ENCODE results near the gene SFMBT1.

The SFMBT1 gene

GRCh38 chr3:52904552-52904951 lies 141.3 kb downstream of the SFMBT1 start:
- no peaks in the 10 kb centered on the region for H3K27me3 ChIP-seq (ENCODE audit: control insufficient read depth, insufficient read depth, low read length)
- H3K4me1 ChIP-seq = no peaks in the 10 kb centered on the region
- no peaks in the 10 kb centered on the region for H3K36me3 ChIP-seq (ENCODE audit: control insufficient read depth, insufficient read depth, low read length)
- H2AFZ ChIP-seq = no peak overlapping the region
- no peak overlapping the region for H3K4me3 ChIP-seq (ENCODE audit: low read depth, low read length)
- no peak for TF ChIP-seq CTCF (IDR thresholded peaks at IDR 0.05)
- H3K4me2 ChIP-seq (ENCODE audit: low read length) = no peak overlapping the region
- no peak overlapping the region for H3K27ac ChIP-seq
- H3K79me2 ChIP-seq = no peaks in the 10 kb centered on the region
- no peak overlapping the region for H3K9ac ChIP-seq
- H3K9me3 ChIP-seq (ENCODE audit: control insufficient read depth, low read length) = no peaks in the 10 kb centered on the region

GRCh38 chr3:52904000-52904399 lies 141.9 kb downstream of the SFMBT1 start:
- Histone ChIP-seq H3K9ac (no peak overlapping the region), H3K36me3 (ENCODE audit: control insufficient read depth, insufficient read depth, low read length) (no peaks in the 10 kb centered on the region), H3K9me3 (ENCODE audit: control insufficient read depth, low read length) (no peaks in the 10 kb centered on the region), H3K79me2 (no peaks in the 10 kb centered on the region), H3K27ac (no peak overlapping the region), H3K4me2 (ENCODE audit: low read length) (no peak overlapping the region), H3K27me3 (ENCODE audit: control insufficient read depth, insufficient read depth, low read length) (no peaks in the 10 kb centered on the region), H3K4me3 (ENCODE audit: low read depth, low read length) (no peak overlapping the region), H3K4me1 (no peaks in the 10 kb centered on the region), H2AFZ (no peak overlapping the region)
- TF ChIP-seq CTCF (IDR thresholded peaks at IDR 0.05) = no peak

GRCh38 chr3:52897130-52898122 lies 148.4 kb downstream of the SFMBT1 start, which contains the start of gene STIMATE:
Gene STIMATE, minus strand, starts transcription at chr3:52897548. Its CDS starts 98 bp downstream, at chr3:52897450.
- TF ChIP-seq CTCF (IDR thresholded peaks at IDR 0.05) = no peak
- H3K4me2 ChIP-seq (ENCODE audit: low read length) = peak within 1 kb of the TSS; percentile 79
- H2AFZ ChIP-seq = peak within 1 kb of the TSS; percentile 87
- H3K9ac ChIP-seq = peak within 1 kb of the TSS; percentile 23
- no peaks in the 10 kb centered on the region for H3K9me3 ChIP-seq (ENCODE audit: control insufficient read depth, low read length)
- no peaks in the 10 kb centered on the region for H3K27me3 ChIP-seq (ENCODE audit: control insufficient read depth, insufficient read depth, low read length)
- H3K4me3 ChIP-seq (ENCODE audit: low read depth, low read length) = peak within 1 kb of the TSS; percentile 64
- no peaks in the 10 kb centered on the region for H3K79me2 ChIP-seq
- no peaks in the 10 kb centered on the region for H3K36me3 ChIP-seq (ENCODE audit: control insufficient read depth, insufficient read depth, low read length)
- H3K4me1 ChIP-seq = peaks cover 3% of the 10 kb centered on the region
- H3K27ac ChIP-seq = no peak within 1 kb of the TSS

GRCh38 chr3:52896613-52897012 lies 149.3 kb downstream of the SFMBT1 start:
- Histone ChIP-seq H3K4me1 (peaks cover 3% of the 10 kb centered on the region), H3K27ac (no peak overlapping the region), H3K9me3 (ENCODE audit: control insufficient read depth, low read length) (no peaks in the 10 kb centered on the region), H3K4me2 (ENCODE audit: low read length) (peak overlapping the region; percentile 79), H3K36me3 (ENCODE audit: control insufficient read depth, insufficient read depth, low read length) (no peaks in the 10 kb centered on the region), H3K79me2 (peaks cover 3% of the 10 kb centered on the region), H3K9ac (peak overlapping the region; percentile 23), H3K4me3 (ENCODE audit: low read depth, low read length) (peak overlapping the region; percentile 64), H3K27me3 (ENCODE audit: control insufficient read depth, insufficient read depth, low read length) (no peaks in the 10 kb centered on the region), H2AFZ (peak overlapping the region; percentile 87)
- no peak for TF ChIP-seq CTCF (IDR thresholded peaks at IDR 0.05)

Data from parathyroid adenoma (tissue), 2 donors.